Stimulated activated CD8-positive, alpha-beta memory T cell treated with anti-CD3 and anti-CD28 coated beads, Interleukin-4, amount 100 ng/mL, for 4 hours (primary cell): ENCODE data around the gene CD164L2.
"Not testable (repeated sequence)": the region's sequence is repeated elsewhere in the genome, so short reads cannot be mapped to it uniquely, and the experiment has no call there.

ENCODE experiments used
- DNase-seq, 2 donors: peaks; one replicate each; pipeline ENCODE4 v3.0.0-alpha.2; 2020; ENCODE audit warnings: low read depth in 2 of 2, low spot score in 1 of 2

CD164L2 gene

GRCh38 chr1:27383039-27383605, at the start of gene CD164L2:
Gene CD164L2 (minus strand): TSS chr1:27383333. CDS start chr1:27383239, 94 bp downstream.
- no peak for DNase-seq

- not testable (repeated sequence) for DNase-seq
These were observed 49.6 kb upstream of the CD164L2 start for GRCh38 chr1:27432725-27433124.

GRCh38 chr1:27431601-27431940, 48.4 kb upstream of the CD164L2 start:
- no peak for DNase-seq

- no peak for DNase-seq
These were observed 47.9 kb upstream of the CD164L2 start for GRCh38 chr1:27430903-27431600.

- no peak for DNase-seq
These were observed 45.9 kb upstream of the CD164L2 start for GRCh38 chr1:27429029-27429425.

GRCh38 chr1:27428316-27429028, 45.3 kb upstream of the CD164L2 start:
- no peak for DNase-seq

- DNase-seq = no peak
These were observed 44.7 kb upstream of the CD164L2 start for GRCh38 chr1:27427816-27428315.

- DNase-seq = no peak
These were observed 44.2 kb upstream of the CD164L2 start for GRCh38 chr1:27427329-27427728.

GRCh38 chr1:27423709-27424108, 40.6 kb upstream of the CD164L2 start:
- no peak for DNase-seq

GRCh38 chr1:27418326-27419185, 35.4 kb upstream of the CD164L2 start:
- DNase-seq = no peak

- DNase-seq = no peak
These were observed 34.6 kb upstream of the CD164L2 start for GRCh38 chr1:27417713-27418112.

GRCh38 chr1:27416387-27417111, 33.4 kb upstream of the CD164L2 start:
- no peak for DNase-seq

GRCh38 chr1:27414091-27414490, 31.0 kb upstream of the CD164L2 start:
- DNase-seq = no peak

- DNase-seq = no peak
These were observed 29.9 kb upstream of the CD164L2 start for GRCh38 chr1:27413004-27413403.

- no peak for DNase-seq
These were observed 29.4 kb upstream of the CD164L2 start for GRCh38 chr1:27412502-27412901.

- no peak for DNase-seq
These were observed 27.6 kb upstream of the CD164L2 start for GRCh38 chr1:27410709-27411108.

GRCh38 chr1:27409669-27410068, 26.5 kb upstream of the CD164L2 start:
- DNase-seq = no peak

- no peak for DNase-seq
These were observed 25.0 kb upstream of the CD164L2 start for GRCh38 chr1:27408151-27408550.

- not testable (repeated sequence) for DNase-seq
These were observed 23.7 kb upstream of the CD164L2 start for GRCh38 chr1:27406791-27407190.

- DNase-seq = no peak
These were observed 23.2 kb upstream of the CD164L2 start for GRCh38 chr1:27406362-27406680.
